GM19240 (cell line): Measurements from ENCODE around the gene MAP7.

ENCODE experiments used
- DNase-seq: peaks from one replicate; pipeline ENCODE4 v3.0.0; 2011; ENCODE audit warnings: low spot score; ENCODE audit not compliant: insufficient read length

Gene MAP7

GRCh38 chr6:136307351-136307750, 242.9 kb downstream of the MAP7 start:
- DNase-seq = no peak

- no peak for DNase-seq
Observed at GRCh38 chr6:136306466-136306865, 243.8 kb downstream of the MAP7 start.

- DNase-seq = no peak
Observed at GRCh38 chr6:136304410-136304809, 245.8 kb downstream of the MAP7 start.

DNA sequence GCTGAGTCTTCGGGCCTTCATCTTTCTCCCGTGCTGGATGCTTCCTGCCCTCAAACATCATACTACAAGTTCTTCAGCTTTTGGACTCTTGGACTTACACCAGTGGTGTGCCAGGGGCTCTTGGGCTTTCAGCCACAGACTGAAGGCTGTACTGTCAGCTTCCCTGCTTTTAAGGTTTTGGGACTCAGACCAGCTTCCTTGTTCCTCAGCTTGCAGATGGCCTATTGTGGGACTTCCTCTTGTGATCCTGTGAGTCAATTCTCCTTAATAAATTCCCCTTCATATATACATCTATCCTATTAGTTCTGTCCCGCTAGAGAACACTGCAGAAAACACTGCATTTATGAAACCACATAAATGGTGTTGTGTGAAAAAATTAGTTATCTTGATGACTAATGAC, 246.7 kb downstream of the MAP7 start:
- no peak for DNase-seq

- no peak for DNase-seq
Observed at GRCh38 chr6:136294621-136295020, 255.6 kb downstream of the MAP7 start.
